ENCODE data around the gene KIF18A.
"Not testable (repeated sequence)": the region's sequence is repeated elsewhere in the genome, so short reads cannot be mapped to it uniquely, and the experiment has no call there.

KIF18A gene

GRCh38 chr11:28106353-28107043 is 1.5 kb downstream of the KIF18A start:
- no peak for DNase-seq

GRCh38 chr11:28105869-28106268 is 2.1 kb downstream of the KIF18A start:
- DNase-seq, result no peak

- no peak for DNase-seq
Measured at GRCh38 chr11:28104984-28105383, 3.0 kb downstream of the KIF18A start.

- DNase-seq, result no peak
Measured at GRCh38 chr11:28104425-28104824, 3.5 kb downstream of the KIF18A start.

GRCh38 chr11:28102300-28102699 is 5.7 kb downstream of the KIF18A start:
- DNase-seq, result not testable (repeated sequence)

- no peak for DNase-seq
Measured at GRCh38 chr11:28100665-28101064, 7.3 kb downstream of the KIF18A start.

- DNase-seq, result no peak
Measured at GRCh38 chr11:28099715-28100114, 8.2 kb downstream of the KIF18A start.

GRCh38 chr11:28098257-28098656 is 9.7 kb downstream of the KIF18A start:
- no peak for DNase-seq

- DNase-seq, result no peak
Measured at GRCh38 chr11:28092786-28093185, 15.2 kb downstream of the KIF18A start.

GRCh38 chr11:28090052-28090749 is 17.8 kb downstream of the KIF18A start:
- no peak for DNase-seq

GRCh38 chr11:28089378-28089777 is 18.6 kb downstream of the KIF18A start:
- no peak for DNase-seq

GRCh38 chr11:28087693-28088092 is 20.3 kb downstream of the KIF18A start:
- DNase-seq, result not testable (repeated sequence)

- DNase-seq, result not testable (repeated sequence)
Measured at GRCh38 chr11:28087192-28087591, 20.8 kb downstream of the KIF18A start.

GRCh38 chr11:28086569-28086968 is 21.4 kb downstream of the KIF18A start:
- no peak for DNase-seq

GRCh38 chr11:28083118-28083517 is 24.8 kb downstream of the KIF18A start:
- no peak for DNase-seq

- DNase-seq, result no peak
Measured at GRCh38 chr11:28077521-28077920, 30.4 kb downstream of the KIF18A start.

GRCh38 chr11:28072321-28072720 is 35.6 kb downstream of the KIF18A start:
- DNase-seq, result no peak

- no peak for DNase-seq
Measured at GRCh38 chr11:28071305-28071704, 36.7 kb downstream of the KIF18A start.

GRCh38 chr11:28058333-28058732 is 49.6 kb downstream of the KIF18A start:
- no peak for DNase-seq

GRCh38 chr11:28054821-28055220 is 53.1 kb downstream of the KIF18A start:
- no peak for DNase-seq

GRCh38 chr11:28049338-28050216 is 58.4 kb downstream of the KIF18A start:
- no peak for DNase-seq

- DNase-seq, result no peak
Measured at GRCh38 chr11:28048812-28049211, 59.1 kb downstream of the KIF18A start.

GRCh38 chr11:28043930-28044709 is 63.8 kb downstream of the KIF18A start:
- DNase-seq, result no peak

All from activated CD8-positive, alpha-beta memory T cell treated with anti-CD3 and anti-CD28 coated beads for 24 hours (primary cell).